ENCODE data around the gene NTM.
"Not testable (repeated sequence)": the region's sequence is repeated elsewhere in the genome, so short reads cannot be mapped to it uniquely, and the experiment has no call there.

NTM gene

DNA sequence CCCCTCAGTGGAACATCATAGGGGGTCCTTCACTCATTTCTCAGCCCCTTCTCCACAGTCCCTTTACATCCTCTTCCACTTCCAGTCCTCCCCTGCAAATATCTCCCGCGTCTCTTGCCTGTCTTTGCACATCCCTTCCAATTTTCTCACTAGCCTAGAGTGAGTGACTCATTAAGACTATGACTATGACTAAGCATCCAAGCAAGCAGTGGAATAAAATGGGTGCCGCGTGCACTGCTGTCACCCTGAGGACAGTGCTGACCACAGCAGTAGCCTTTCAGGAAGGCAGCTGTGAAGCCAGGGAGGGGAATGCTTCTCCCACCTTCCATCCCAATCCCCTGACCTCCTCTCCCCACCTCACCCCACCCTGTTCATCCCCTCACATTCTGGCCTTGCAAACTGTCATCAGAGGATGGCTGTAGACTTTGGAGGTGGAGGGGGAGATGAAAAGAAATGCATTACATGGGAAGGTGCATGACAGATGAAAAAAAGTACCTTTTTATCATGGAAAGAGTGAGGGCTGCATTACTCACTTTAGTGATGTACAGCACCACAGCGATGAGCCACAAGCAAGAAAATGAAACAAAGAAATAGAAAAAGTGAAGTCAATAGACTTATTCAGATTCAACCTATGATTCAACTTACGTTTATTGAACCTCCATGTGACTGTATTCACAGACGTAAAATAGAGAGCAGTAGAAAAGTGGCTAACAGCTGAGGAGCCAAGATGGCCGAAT, 948.2 kb downstream of the NTM start:
- DNase-seq (ENCODE audit: low read depth in 4 of 4, low spot score in 1 of 4): no peak

GRCh38 chr11:132319419-132319818, 949.0 kb downstream of the NTM start:
- DNase-seq (ENCODE audit: low read depth in 4 of 4, low spot score in 1 of 4): not testable (repeated sequence)

DNA sequence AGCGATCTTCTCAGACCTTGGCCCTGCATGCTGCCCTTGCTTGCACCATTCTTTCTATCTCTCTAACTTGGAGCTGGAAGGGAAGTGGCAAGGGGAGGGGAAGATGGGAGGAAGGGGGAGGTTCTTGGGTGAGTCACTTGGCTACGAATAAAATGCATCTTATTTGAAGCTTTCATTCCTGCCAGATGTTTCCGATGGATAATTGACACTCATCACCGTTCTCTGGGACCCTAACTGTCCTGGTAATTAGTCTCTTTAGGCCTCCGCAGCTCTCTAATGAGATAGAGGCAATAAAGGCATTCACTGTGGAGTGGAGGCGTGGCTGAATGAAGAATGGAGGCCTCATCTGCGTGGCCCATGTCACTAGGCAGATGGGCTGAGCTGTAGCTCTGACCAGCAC, 960.1 kb downstream of the NTM start:
- DNase-seq (ENCODE audit: low read depth in 4 of 4, low spot score in 1 of 4): no peak

DNA sequence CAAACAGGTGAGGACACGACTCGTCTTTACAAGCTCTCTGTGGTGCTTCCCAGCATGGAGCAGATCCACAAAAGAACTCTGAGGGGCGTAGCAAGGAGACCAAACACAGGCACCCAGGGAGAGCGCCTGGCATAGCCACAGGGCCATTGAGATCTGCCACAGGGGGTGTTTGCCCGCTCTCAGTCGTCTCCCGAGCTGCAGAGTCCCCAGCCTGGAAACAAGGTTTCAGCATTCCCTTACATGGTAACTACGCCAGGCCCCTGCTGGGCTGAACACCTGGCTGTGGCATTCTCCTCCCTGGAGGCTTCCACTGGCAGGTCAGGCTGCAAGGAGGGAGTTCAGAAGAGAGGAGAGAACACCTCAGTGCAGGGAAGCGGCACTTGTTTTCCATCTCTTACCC, 962.1 kb downstream of the NTM start:
- DNase-seq (ENCODE audit: low read depth in 4 of 4, low spot score in 1 of 4): no peak

DNA sequence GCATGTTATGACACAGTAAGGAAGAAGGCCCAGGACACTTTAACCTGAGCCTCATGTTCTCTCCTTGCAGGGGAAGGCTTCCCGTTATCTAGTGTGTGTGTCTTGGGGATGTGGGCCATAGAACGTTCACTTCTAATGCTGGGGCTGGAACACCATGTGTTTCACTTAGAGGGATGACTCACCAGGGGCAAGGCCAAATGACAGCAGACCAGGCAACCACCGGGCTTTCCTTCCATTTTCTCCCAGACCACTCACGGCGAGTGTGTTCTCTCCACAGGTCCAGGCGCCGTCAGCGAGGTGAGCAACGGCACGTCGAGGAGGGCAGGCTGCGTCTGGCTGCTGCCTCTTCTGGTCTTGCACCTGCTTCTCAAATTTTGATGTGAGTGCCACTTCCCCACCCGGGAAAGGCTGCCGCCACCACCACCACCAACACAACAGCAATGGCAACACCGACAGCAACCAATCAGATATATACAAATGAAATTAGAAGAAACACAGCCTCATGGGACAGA, 964.4 kb downstream of the NTM start:
- DNase-seq (ENCODE audit: low read depth in 4 of 4, low spot score in 1 of 4): no peak

GRCh38 chr11:132335311-132335710, 964.9 kb downstream of the NTM start:
- DNase-seq (ENCODE audit: low read depth in 4 of 4, low spot score in 1 of 4): no peak

GRCh38 chr11:132336781-132337535, 966.5 kb downstream of the NTM start:
- no peak for DNase-seq (ENCODE audit: low read depth in 4 of 4, low spot score in 1 of 4)

- no peak for DNase-seq (ENCODE audit: low read depth in 4 of 4, low spot score in 1 of 4)
Observed at GRCh38 chr11:132337819-132338416, 967.5 kb downstream of the NTM start.

- DNase-seq (ENCODE audit: low read depth in 4 of 4, low spot score in 1 of 4): no peak
Observed at GRCh38 chr11:132342408-132342807, 972.0 kb downstream of the NTM start.

DNA sequence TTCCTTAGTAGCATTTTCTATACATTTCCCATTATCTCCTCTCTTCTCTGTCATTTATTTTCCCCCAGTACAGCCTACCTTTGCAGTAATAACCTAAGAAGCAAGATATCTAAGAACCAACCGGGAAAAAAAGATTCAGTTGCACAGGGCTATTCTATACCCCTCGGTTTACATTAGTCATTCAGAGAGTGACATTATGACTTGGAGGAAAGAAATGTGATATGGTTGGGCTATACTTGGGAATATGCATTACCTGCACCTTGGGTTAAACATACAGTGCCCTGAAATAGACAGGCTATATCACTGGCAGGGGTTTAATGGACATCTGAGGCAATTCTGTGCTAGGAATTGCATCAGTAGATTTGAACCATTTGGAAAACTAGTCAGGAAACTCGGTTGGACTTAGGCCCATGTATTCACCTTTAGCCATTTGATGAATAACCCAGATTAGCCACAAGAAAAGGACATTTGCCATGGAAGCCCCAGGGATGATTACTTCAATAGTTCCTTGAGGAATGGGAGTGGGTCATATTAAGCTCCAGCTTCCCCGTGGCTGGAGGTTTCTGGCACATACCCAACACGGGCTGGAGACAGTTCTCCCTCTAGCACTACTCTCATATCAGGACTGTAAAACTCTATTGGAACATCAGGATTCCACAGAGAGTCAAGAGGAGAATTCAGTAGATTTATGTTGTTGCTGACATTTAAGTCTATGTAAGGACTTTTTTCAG, 973.2 kb downstream of the NTM start:
- no peak for DNase-seq (ENCODE audit: low read depth in 4 of 4, low spot score in 1 of 4)

- DNase-seq (ENCODE audit: low read depth in 4 of 4, low spot score in 1 of 4): no peak
Observed at GRCh38 chr11:132346558-132347148, 976.2 kb downstream of the NTM start.

DNA sequence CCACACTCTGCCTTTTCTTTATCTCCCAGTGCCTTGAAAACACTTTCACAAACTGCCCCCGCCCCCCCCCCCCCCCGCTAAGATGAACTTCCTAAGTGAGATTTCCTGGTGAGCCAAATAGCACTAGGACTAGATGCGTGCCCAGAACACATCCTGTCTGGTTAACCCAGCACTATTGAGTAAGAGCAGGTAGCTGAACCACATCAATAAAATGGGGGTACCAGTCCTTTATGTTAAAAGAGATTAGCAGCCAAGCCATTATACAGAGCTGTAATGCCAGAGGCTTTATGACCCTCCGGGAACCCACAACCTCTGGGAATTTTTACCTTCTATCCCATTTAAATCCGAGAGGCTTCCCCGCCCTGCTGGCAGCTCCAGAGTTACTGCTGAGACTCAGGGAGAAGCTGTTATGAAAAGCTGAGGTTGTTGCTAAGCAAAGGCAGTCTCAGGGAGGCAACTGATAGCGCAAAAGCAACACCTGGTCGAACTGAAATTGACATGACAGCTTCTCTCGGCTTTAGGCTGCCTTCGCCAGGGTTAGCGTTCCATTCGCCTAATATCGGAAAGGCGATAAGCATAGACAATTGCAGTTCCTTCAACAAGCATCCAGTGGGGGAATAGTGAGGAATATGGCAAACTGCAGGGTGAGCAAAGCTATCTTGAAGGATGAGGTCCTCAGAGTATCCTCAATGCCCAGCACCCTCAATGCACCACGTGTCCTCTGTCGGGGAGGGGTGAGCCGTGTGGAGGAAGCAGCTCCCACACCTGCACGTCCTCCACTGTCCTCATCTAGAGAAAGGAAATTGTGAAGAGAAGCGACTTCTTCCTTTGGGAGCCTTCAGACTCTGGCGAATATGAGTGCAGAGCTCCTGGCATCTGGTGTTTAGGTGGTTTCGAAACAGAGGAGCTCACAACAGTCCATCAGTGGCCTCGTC, 977.0 kb downstream of the NTM start:
- no peak for DNase-seq (ENCODE audit: low read depth in 4 of 4, low spot score in 1 of 4)

DNA sequence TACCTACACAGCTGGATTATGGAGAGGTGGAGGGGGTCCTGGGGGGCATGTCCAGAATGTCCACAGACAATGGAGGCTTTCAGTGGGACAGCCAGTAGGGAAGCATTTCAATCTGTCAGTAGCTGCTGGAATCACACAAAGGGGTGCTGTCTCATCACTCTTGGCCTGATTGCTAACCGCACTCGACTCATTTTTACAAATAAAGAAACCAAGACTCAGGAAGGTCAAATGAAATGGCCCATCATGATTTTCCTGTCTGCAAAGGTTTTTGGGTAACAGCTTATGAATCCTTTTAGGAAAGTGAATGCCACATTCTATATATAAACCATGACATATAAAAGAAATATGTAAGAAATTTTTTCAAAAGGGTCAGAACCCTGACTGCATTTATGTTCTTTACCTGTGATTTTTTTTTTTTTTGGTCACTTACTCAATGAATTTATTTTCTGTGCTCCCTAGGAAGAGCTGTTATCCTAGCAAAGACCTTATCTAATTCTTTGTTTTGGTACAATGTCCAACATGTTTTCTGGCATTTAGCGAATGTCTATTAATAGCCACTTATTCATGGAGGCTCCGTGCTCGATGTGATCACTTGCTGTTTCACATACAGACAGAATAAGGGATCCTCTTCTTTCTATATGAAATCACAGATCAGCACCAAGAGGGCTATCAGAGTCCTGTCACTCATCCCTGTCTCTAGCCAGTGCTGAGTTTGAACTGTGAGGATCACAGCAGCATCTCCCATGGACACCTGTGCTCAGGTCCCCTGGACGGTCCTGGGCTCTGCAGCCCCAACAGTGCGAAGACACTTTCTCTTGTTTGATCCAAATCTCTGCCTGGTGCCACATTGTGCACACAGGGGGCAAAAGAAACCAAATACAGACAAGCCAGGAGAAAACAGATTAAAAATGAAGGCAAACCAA, 979.7 kb downstream of the NTM start:
- DNase-seq (ENCODE audit: low read depth in 4 of 4, low spot score in 1 of 4): no peak

DNA sequence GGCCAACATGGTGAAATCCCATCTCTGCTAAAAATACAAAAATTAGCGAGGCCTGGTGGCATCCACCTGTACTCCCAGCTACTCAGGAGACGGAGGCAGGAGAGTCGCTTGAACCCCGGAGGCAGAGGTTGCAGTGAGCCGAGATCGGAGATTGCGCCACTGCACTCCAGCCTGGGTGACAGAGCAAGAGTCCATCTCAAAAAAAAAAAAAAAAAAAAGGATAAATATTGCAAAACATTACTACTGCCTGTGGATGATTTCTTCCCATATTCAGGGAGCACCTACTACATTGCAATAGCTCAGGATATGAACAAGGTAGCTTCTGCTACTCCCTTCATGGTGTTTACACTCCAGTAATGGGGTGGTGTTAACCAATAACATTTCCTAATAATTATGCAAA, 980.6 kb downstream of the NTM start:
- DNase-seq (ENCODE audit: low read depth in 4 of 4, low spot score in 1 of 4): no peak

- DNase-seq (ENCODE audit: low read depth in 4 of 4, low spot score in 1 of 4): no peak
Observed at GRCh38 chr11:132352497-132352896, 982.1 kb downstream of the NTM start.

DNA sequence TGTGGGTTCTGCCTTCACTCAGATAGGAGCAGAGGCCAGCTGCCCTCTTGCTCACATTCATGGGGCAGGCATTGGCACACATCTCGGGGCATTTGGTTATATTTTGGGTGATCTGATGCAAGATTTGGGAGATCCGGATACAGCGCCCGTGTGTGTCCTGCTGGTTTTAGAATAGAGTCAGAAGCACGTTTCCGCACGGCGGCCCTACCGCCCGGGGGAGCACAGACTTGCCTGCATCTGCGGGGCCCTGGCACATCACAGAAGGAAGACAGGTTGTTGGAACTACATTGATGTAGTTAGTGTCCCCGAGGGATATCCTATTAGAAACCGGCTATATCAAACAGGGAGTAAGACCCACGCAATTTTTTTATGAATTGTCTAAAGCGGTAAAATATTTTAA, 982.8 kb downstream of the NTM start:
- no peak for DNase-seq (ENCODE audit: low read depth in 4 of 4, low spot score in 1 of 4)

DNA sequence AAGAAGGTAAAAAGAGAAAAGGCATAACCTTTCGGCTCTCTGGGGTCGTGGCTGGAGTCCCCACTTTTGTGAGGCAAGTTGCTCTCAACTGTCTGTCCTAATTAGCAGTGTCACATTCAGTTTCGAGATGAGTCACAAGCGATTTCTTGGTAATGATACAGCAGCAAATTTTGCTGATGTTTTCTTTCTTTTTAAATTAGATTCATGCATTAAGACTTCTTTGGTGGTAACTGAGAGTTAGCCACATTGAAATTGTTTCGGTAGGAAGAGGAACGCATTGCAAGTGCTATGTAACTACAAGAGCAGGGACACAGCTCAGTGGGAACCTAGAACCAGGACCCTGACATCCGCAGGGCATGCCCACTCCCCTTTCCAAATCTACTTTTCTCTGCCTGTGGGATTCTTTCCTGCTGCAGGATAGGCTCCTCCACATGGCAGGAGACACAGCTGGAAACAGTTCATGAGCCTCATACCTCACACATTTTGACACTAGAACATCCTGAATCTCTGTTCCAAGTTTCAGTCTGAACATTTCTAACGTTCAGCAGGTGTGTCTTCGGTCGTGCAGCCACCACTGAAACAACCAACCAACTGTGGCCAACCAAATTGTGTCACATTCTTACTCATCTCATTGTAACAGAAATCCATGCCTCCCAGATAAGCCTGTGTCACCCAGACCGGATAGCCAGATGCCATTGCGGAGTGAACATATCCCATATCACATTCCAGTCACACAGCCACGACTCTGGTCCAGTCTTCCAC, 987.6 kb downstream of the NTM start:
- DNase-seq (ENCODE audit: low read depth in 4 of 4, low spot score in 1 of 4): no peak

DNA sequence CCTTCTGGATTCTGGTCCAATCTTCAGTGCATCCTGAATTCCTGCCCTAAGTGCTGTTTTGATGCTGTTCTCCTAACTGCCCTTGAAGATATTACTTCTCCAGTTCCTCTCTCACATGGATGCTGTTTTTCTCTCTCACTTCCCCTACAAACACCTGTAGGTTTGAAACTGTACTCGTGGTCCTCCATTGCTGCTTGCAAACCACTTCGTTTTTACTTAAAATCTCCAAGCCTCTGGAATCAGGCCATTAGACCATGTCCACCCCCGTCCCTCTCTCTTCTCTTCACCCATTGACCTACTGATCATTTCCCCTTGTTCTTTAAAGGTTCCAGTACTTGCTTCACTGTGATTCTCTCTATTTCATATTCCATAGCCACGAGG, 988.1 kb downstream of the NTM start:
- DNase-seq (ENCODE audit: low read depth in 4 of 4, low spot score in 1 of 4): no peak
